ENCODE measurements around the gene CEP44.

Gene CEP44

DNA sequence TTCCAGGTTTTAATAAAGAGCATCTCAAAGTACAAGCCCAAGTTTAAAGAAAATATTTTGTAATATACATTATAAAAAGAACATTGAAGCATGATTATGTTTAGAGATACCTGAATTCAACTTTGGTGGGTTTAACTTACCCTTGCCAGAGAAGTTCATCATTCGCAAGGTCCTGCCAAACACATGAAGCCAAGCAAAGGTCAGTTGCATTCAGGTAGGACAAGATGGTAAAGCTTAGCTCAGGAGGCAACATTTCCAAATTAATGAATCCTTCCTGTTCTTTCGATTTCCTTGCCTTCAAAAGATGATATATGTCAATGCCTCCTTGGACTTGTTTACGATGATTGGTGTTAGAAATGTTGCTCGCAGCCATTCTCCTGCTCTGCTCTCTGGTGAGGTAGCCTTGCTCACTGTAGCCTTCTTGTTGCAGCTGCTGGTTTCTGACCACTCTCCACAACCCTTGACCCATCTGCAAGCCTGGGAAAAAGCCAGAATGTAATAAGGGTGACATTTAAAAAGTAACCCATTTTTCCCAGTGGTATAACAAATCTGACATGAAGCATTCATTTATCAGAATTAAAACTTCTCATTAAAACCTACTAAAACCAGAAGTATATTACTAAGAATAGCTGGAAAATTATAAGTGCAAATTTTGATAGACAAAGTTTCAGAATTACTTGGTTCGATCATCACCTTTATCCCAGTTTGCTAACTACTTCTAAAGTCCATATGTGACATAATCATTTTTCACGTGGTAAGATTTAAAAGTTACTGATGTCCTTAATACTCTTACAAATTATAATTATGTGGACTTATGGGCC lies 20.9 kb upstream of the CEP44 start:
- TF ChIP-seq, protein P1, sequence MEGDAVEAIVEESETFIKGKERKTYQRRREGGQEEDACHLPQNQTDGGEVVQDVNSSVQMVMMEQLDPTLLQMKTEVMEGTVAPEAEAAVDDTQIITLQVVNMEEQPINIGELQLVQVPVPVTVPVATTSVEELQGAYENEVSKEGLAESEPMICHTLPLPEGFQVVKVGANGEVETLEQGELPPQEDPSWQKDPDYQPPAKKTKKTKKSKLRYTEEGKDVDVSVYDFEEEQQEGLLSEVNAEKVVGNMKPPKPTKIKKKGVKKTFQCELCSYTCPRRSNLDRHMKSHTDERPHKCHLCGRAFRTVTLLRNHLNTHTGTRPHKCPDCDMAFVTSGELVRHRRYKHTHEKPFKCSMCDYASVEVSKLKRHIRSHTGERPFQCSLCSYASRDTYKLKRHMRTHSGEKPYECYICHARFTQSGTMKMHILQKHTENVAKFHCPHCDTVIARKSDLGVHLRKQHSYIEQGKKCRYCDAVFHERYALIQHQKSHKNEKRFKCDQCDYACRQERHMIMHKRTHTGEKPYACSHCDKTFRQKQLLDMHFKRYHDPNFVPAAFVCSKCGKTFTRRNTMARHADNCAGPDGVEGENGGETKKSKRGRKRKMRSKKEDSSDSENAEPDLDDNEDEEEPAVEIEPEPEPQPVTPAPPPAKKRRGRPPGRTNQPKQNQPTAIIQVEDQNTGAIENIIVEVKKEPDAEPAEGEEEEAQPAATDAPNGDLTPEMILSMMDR (IDR thresholded peaks at IDR 0.05), result no peak
- no peak for TF ChIP-seq ZFX (IDR thresholded peaks at IDR 0.05; ENCODE audit: borderline replicate concordance)
- H3K27ac ChIP-seq, result no peak overlapping the region

DNA sequence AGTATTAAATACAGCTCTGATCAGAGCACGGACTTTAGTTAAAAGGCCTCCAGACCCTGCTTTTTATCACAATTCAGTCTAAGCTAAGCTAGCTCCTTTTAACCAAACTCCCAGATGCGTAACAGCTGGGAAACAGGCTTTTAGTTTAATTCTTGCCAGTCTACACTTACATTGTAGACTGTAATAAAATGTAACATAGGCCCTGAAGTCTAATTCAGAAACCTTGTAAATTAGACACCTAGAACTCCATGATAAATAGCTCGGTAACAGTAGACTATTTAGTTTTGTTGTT lies 20.3 kb upstream of the CEP44 start:
- H3K27ac ChIP-seq, result no peak overlapping the region
- TF ChIP-seq ZFX (IDR thresholded peaks at IDR 0.05; ENCODE audit: borderline replicate concordance), result no peak
- TF ChIP-seq, protein P1 (IDR thresholded peaks at IDR 0.05), result no peak

DNA sequence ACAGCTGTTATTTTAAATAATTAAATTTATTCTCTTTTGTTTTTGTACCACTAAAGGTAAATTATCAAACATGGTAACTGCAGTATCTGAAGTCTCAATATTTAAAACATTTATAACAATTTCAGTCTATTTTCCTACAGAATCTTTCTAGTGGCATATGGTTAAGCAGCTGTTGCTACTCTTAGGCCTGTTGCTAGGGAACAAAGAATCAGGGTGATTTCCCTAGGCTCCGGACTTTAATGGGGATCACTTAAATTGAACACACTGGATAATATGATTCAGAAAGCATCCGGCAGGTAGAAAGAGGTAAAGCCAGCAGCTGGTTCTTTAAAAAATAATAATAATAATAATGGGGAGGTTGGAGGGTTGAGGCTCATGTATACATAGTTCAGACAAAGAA lies 17.8 kb upstream of the CEP44 start:
- TF ChIP-seq, protein P1 (IDR thresholded peaks at IDR 0.05), result no peak
- TF ChIP-seq ZFX (IDR thresholded peaks at IDR 0.05; ENCODE audit: borderline replicate concordance), result no peak
- no peak overlapping the region for H3K27ac ChIP-seq

DNA sequence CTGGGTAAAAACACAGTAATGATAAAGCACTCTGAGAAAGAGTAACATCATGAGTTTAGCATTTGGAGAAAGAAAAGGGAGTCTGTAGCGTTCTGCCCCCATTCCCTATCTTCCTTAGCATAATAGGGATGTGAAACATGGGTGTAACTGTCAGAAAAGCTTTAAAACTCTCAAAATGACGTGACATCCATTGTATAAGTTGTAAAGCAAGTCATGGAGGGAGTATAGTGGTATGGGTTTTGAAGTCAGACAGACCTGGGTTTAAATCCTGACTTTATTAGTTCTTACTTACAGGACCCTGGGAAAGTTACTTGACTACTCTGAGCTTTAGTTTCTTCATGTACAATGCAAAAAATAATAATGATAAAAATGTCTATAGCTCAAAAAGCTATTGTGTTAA lies 17.3 kb upstream of the CEP44 start:
- H3K27ac ChIP-seq, result no peak overlapping the region
- TF ChIP-seq, protein P1 (IDR thresholded peaks at IDR 0.05), result no peak
- TF ChIP-seq ZFX (IDR thresholded peaks at IDR 0.05; ENCODE audit: borderline replicate concordance), result no peak

DNA sequence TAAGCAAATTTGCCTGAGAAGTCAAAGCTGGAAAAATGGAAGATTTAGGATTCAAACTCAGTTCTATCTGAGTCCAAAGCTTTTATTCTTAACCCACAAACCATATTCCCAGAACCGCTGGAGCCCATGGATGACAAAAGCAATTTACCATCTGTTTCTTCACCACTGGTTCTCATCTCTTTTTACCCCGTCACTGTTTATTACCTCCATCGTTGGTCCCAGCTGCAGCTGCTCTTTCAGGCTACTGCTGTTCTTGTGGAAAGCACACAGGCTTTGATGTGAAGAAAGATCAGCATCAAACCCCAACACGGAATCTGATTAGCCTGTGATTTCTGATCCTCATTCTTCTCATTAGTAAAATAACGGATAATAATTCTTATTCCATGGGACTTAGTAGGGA lies 9.8 kb upstream of the CEP44 start:
- no peak for TF ChIP-seq ZFX (IDR thresholded peaks at IDR 0.05; ENCODE audit: borderline replicate concordance)
- TF ChIP-seq, protein P1 (IDR thresholded peaks at IDR 0.05), result no peak
- no peak overlapping the region for H3K27ac ChIP-seq

DNA sequence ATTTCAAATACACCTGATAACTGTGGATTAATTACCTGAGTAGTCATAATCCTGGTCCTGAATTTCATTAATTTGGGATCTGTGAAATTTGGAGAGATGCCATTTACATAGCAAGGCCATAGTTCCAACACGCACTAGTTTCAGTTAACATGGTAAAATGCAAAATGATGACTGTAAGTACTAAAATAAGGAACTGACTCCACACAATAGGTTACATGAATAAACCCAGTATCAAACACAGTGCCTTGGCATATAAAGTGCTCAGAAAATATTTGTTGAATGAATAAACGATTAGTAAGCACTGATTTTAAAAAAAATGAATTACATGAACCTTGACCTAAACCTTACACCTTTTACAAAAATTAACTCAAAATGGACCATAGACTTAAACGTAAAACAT lies 9.3 kb upstream of the CEP44 start:
- TF ChIP-seq, protein P1 (IDR thresholded peaks at IDR 0.05), result no peak
- TF ChIP-seq ZFX (IDR thresholded peaks at IDR 0.05; ENCODE audit: borderline replicate concordance), result no peak
- no peak overlapping the region for H3K27ac ChIP-seq

DNA sequence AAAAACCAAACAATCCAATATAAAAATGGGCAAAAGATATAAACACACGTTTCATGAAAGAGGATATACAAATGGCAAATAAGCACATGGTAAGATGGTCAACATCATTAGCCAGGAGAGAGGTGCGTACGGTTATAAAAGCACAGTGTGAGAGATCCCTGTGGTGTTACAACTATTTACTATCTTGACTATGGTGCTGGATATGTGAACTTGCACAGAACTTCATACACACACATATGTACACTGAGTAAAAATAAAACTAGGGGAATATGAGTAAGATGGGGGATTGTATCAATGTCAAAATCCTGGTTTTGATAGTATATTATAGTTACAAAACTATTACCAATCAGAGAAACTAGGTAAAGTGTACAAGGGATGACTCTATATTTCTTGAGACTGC lies 8.6 kb upstream of the CEP44 start:
- TF ChIP-seq, protein P1 (IDR thresholded peaks at IDR 0.05), result no peak

More for the DNA sequence above, 8.6 kb upstream of the CEP44 start:
- H3K27ac ChIP-seq, result no peak overlapping the region
